Stimulated activated CD8-positive, alpha-beta memory T cell treated with anti-CD3 and anti-CD28 coated beads, Interleukin-15, amount 100 ng/mL, for 1 hour (primary cell): ENCODE results near the gene RFC4.
"Not testable (repeated sequence)": the region's sequence is repeated elsewhere in the genome, so short reads cannot be mapped to it uniquely, and the experiment has no call there.

Experiments
- DNase-seq: peaks from one replicate; pipeline ENCODE4 v3.0.0-alpha.2; 2020; ENCODE audit warnings: low read depth

Gene RFC4

GRCh38 chr3:186806089-186807055 is at the start of gene RFC4:
Gene RFC4 (minus strand): TSS chr3:186806482. CDS start chr3:186804713, 1,769 bp downstream.
- DNase-seq = peak; percentile 71

GRCh38 chr3:186854954-186855353 is 48.7 kb upstream of the RFC4 start:
- no peak for DNase-seq

GRCh38 chr3:186854146-186854545 is 47.9 kb upstream of the RFC4 start:
- no peak for DNase-seq

- DNase-seq = no peak
Measured at GRCh38 chr3:186852994-186853393, 46.7 kb upstream of the RFC4 start.

- not testable (repeated sequence) for DNase-seq
Measured at GRCh38 chr3:186851835-186852234, 45.6 kb upstream of the RFC4 start.

- no peak for DNase-seq
Measured at GRCh38 chr3:186849374-186849975, 43.2 kb upstream of the RFC4 start.

- DNase-seq = no peak
Measured at GRCh38 chr3:186847437-186847836, 41.2 kb upstream of the RFC4 start.

GRCh38 chr3:186845756-186846155 is 39.5 kb upstream of the RFC4 start:
- DNase-seq = no peak

GRCh38 chr3:186844908-186845307 is 38.6 kb upstream of the RFC4 start:
- no peak for DNase-seq

- DNase-seq = no peak
Measured at GRCh38 chr3:186843039-186843432, 36.8 kb upstream of the RFC4 start.

- DNase-seq = no peak
Measured at GRCh38 chr3:186842426-186843038, 36.2 kb upstream of the RFC4 start, which contains the start of gene ADIPOQ. Gene ADIPOQ (plus strand): TSS chr3:186842710. CDS start chr3:186853059, 10,349 bp downstream.

- DNase-seq = no peak
Measured at GRCh38 chr3:186841620-186842019, 35.3 kb upstream of the RFC4 start.

GRCh38 chr3:186839874-186840641 is 33.8 kb upstream of the RFC4 start:
- DNase-seq = no peak

GRCh38 chr3:186832276-186832675 is 26.0 kb upstream of the RFC4 start:
- DNase-seq = no peak

GRCh38 chr3:186831798-186832197 is 25.5 kb upstream of the RFC4 start:
- no peak for DNase-seq

GRCh38 chr3:186828340-186828739 is 22.1 kb upstream of the RFC4 start:
- DNase-seq = no peak

- DNase-seq = peak; percentile 57
Measured at GRCh38 chr3:186826976-186827857, 20.9 kb upstream of the RFC4 start.

GRCh38 chr3:186826410-186826975 is 20.2 kb upstream of the RFC4 start:
- DNase-seq = no peak

GRCh38 chr3:186825872-186826409 is 19.7 kb upstream of the RFC4 start:
- no peak for DNase-seq

- no peak for DNase-seq
Measured at GRCh38 chr3:186825294-186825821, 19.1 kb upstream of the RFC4 start.
